ENCODE data around the gene LTBP4.

Gene LTBP4

GRCh38 chr19:40594657-40595091, 6.5 kb upstream of the LTBP4 start:
- no peak for DNase-seq
- Histone ChIP-seq H3K27ac (ENCODE audit: insufficient read depth, low read length, poor library complexity, severe bottlenecking) (no peak overlapping the region), H3K36me3 (ENCODE audit: control insufficient read depth, insufficient read depth, low read length) (no peaks in the 10 kb centered on the region), H3K4me1 (ENCODE audit: control insufficient read depth, insufficient read depth, low read length, poor library complexity, severe bottlenecking) (peaks cover 23% of the 10 kb centered on the region), H3K27me3 (replicated peaks; ENCODE audit: control insufficient read depth, insufficient read depth, low read length, poor library complexity, severe bottlenecking) (peaks cover 21% of the 10 kb centered on the region), H3K9me3 (ENCODE audit: control insufficient read depth, low read length) (no peaks in the 10 kb centered on the region), H3K4me3 (ENCODE audit: insufficient read depth, low read depth, low read length, poor library complexity, severe bottlenecking) (no peak overlapping the region)

- Histone ChIP-seq H3K4me3 (ENCODE audit: insufficient read depth, low read depth, low read length, poor library complexity, severe bottlenecking) (no peak overlapping the region), H3K27me3 (replicated peaks; ENCODE audit: control insufficient read depth, insufficient read depth, low read length, poor library complexity, severe bottlenecking) (peaks cover 38% of the 10 kb centered on the region), H3K4me1 (ENCODE audit: control insufficient read depth, insufficient read depth, low read length, poor library complexity, severe bottlenecking) (peaks cover 42% of the 10 kb centered on the region)
These were observed 4.4 kb upstream of the LTBP4 start for GRCh38 chr19:40596608-40597328.

GRCh38 chr19:40597329-40597838, 3.8 kb upstream of the LTBP4 start:
- peaks cover 48% of the 10 kb centered on the region for H3K4me1 ChIP-seq (ENCODE audit: control insufficient read depth, insufficient read depth, low read length, poor library complexity, severe bottlenecking)
- H3K9me3 ChIP-seq (ENCODE audit: control insufficient read depth, low read length), result no peaks in the 10 kb centered on the region
- DNase-seq, result no peak
- no peak overlapping the region for H3K27ac ChIP-seq (ENCODE audit: insufficient read depth, low read length, poor library complexity, severe bottlenecking)
- no peak overlapping the region for H3K4me3 ChIP-seq (ENCODE audit: insufficient read depth, low read depth, low read length, poor library complexity, severe bottlenecking)
- H3K36me3 ChIP-seq (ENCODE audit: control insufficient read depth, insufficient read depth, low read length), result no peaks in the 10 kb centered on the region
- H3K27me3 ChIP-seq (replicated peaks; ENCODE audit: control insufficient read depth, insufficient read depth, low read length, poor library complexity, severe bottlenecking), result peaks cover 41% of the 10 kb centered on the region

More at GRCh38 chr19:40596608-40597328, 4.4 kb upstream of the LTBP4 start:
- H3K9me3 ChIP-seq (ENCODE audit: control insufficient read depth, low read length), result no peaks in the 10 kb centered on the region
- H3K27ac ChIP-seq (ENCODE audit: insufficient read depth, low read length, poor library complexity, severe bottlenecking), result no peak overlapping the region
- DNase-seq, result no peak
- H3K36me3 ChIP-seq (ENCODE audit: control insufficient read depth, insufficient read depth, low read length), result no peaks in the 10 kb centered on the region

GRCh38 chr19:40598121-40598917, 2.9 kb upstream of the LTBP4 start:
- Histone ChIP-seq H3K27ac (ENCODE audit: insufficient read depth, low read length, poor library complexity, severe bottlenecking) (no peak overlapping the region), H3K4me3 (ENCODE audit: insufficient read depth, low read depth, low read length, poor library complexity, severe bottlenecking) (no peak overlapping the region), H3K9me3 (ENCODE audit: control insufficient read depth, low read length) (no peaks in the 10 kb centered on the region), H3K4me1 (ENCODE audit: control insufficient read depth, insufficient read depth, low read length, poor library complexity, severe bottlenecking) (peaks cover 57% of the 10 kb centered on the region), H3K36me3 (ENCODE audit: control insufficient read depth, insufficient read depth, low read length) (no peaks in the 10 kb centered on the region), H3K27me3 (replicated peaks; ENCODE audit: control insufficient read depth, insufficient read depth, low read length, poor library complexity, severe bottlenecking) (peaks cover 41% of the 10 kb centered on the region)
- peak; percentile 66 to 77 (median 70) for DNase-seq

- Histone ChIP-seq H3K9me3 (ENCODE audit: control insufficient read depth, low read length) (no peaks in the 10 kb centered on the region), H3K36me3 (ENCODE audit: control insufficient read depth, insufficient read depth, low read length) (no peaks in the 10 kb centered on the region), H3K4me3 (ENCODE audit: insufficient read depth, low read depth, low read length, poor library complexity, severe bottlenecking) (no peak overlapping the region), H3K27me3 (replicated peaks; ENCODE audit: control insufficient read depth, insufficient read depth, low read length, poor library complexity, severe bottlenecking) (peaks cover 41% of the 10 kb centered on the region), H3K4me1 (ENCODE audit: control insufficient read depth, insufficient read depth, low read length, poor library complexity, severe bottlenecking) (peaks cover 62% of the 10 kb centered on the region), H3K27ac (ENCODE audit: insufficient read depth, low read length, poor library complexity, severe bottlenecking) (no peak overlapping the region)
- DNase-seq, result no peak
These were observed 2.3 kb upstream of the LTBP4 start for GRCh38 chr19:40598918-40599307.

- Histone ChIP-seq H3K4me3 (ENCODE audit: insufficient read depth, low read depth, low read length, poor library complexity, severe bottlenecking) (peak overlapping the region; percentile 11), H3K9me3 (ENCODE audit: control insufficient read depth, low read length) (no peaks in the 10 kb centered on the region), H3K36me3 (ENCODE audit: control insufficient read depth, insufficient read depth, low read length) (no peaks in the 10 kb centered on the region), H3K27ac (ENCODE audit: insufficient read depth, low read length, poor library complexity, severe bottlenecking) (no peak overlapping the region), H3K27me3 (replicated peaks; ENCODE audit: control insufficient read depth, insufficient read depth, low read length, poor library complexity, severe bottlenecking) (peaks cover 41% of the 10 kb centered on the region), H3K4me1 (ENCODE audit: control insufficient read depth, insufficient read depth, low read length, poor library complexity, severe bottlenecking) (peaks cover 63% of the 10 kb centered on the region)
- DNase-seq, result no peak
These were observed 1.8 kb upstream of the LTBP4 start for GRCh38 chr19:40599331-40599901.

- Histone ChIP-seq H3K4me1 (ENCODE audit: control insufficient read depth, insufficient read depth, low read length, poor library complexity, severe bottlenecking) (peaks cover 66% of the 10 kb centered on the region), H3K9me3 (ENCODE audit: control insufficient read depth, low read length) (no peaks in the 10 kb centered on the region), H3K36me3 (ENCODE audit: control insufficient read depth, insufficient read depth, low read length) (no peaks in the 10 kb centered on the region), H3K4me3 (ENCODE audit: insufficient read depth, low read depth, low read length, poor library complexity, severe bottlenecking) (peak overlapping the region; percentile 11), H3K27ac (ENCODE audit: insufficient read depth, low read length, poor library complexity, severe bottlenecking) (no peak overlapping the region), H3K27me3 (replicated peaks; ENCODE audit: control insufficient read depth, insufficient read depth, low read length, poor library complexity, severe bottlenecking) (peaks cover 41% of the 10 kb centered on the region)
- no peak for DNase-seq
These were observed 1.1 kb upstream of the LTBP4 start for GRCh38 chr19:40599902-40600569.

GRCh38 chr19:40600570-40601133, 517 bp upstream of the LTBP4 start:
- Histone ChIP-seq H3K27me3 (replicated peaks; ENCODE audit: control insufficient read depth, insufficient read depth, low read length, poor library complexity, severe bottlenecking) (peaks cover 41% of the 10 kb centered on the region), H3K4me3 (ENCODE audit: insufficient read depth, low read depth, low read length, poor library complexity, severe bottlenecking) (peak overlapping the region; percentile 13), H3K27ac (ENCODE audit: insufficient read depth, low read length, poor library complexity, severe bottlenecking) (no peak overlapping the region), H3K36me3 (ENCODE audit: control insufficient read depth, insufficient read depth, low read length) (no peaks in the 10 kb centered on the region), H3K9me3 (ENCODE audit: control insufficient read depth, low read length) (no peaks in the 10 kb centered on the region), H3K4me1 (ENCODE audit: control insufficient read depth, insufficient read depth, low read length, poor library complexity, severe bottlenecking) (peaks cover 73% of the 10 kb centered on the region)
- no peak for DNase-seq

- Histone ChIP-seq H3K4me3 (ENCODE audit: insufficient read depth, low read depth, low read length, poor library complexity, severe bottlenecking) (no peak overlapping the region), H3K27ac (ENCODE audit: insufficient read depth, low read length, poor library complexity, severe bottlenecking) (no peak overlapping the region), H3K36me3 (ENCODE audit: control insufficient read depth, insufficient read depth, low read length) (no peaks in the 10 kb centered on the region), H3K27me3 (replicated peaks; ENCODE audit: control insufficient read depth, insufficient read depth, low read length, poor library complexity, severe bottlenecking) (peaks cover 36% of the 10 kb centered on the region), H3K4me1 (ENCODE audit: control insufficient read depth, insufficient read depth, low read length, poor library complexity, severe bottlenecking) (peaks cover 77% of the 10 kb centered on the region), H3K9me3 (ENCODE audit: control insufficient read depth, low read length) (no peaks in the 10 kb centered on the region)
- no peak for DNase-seq
These were observed 1.9 kb downstream of the LTBP4 start for GRCh38 chr19:40603071-40603388.
